Osteoblast (primary cell): Measurements from ENCODE around the gene CREB3. TPM values are rescaled to one million over a fixed set of nuclear protein-coding genes. Genes with fewer than 3 reads are reported as not detected.

Experiments
- DNase-seq: peaks from one replicate; pipeline ENCODE4 v3.0.0; 2011; ENCODE audit warnings: low spot score, mixed read lengths; ENCODE audit not compliant: insufficient read length; ENCODE audit errors: missing footprints
- H2AFZ ChIP-seq: 2 replicates; pipeline ENCODE4 v1.6.0; 2011; ENCODE audit warnings: mild to moderate bottlenecking, low read length
- H3K27ac ChIP-seq: 2 replicates; pipeline ENCODE4 v1.5.1; 2011; ENCODE audit warnings: mild to moderate bottlenecking, low read depth, low read length, moderate library complexity
- H3K27me3 ChIP-seq: 2 replicates; pipeline ENCODE4 v1.6.0; 2012; ENCODE audit warnings: mild to moderate bottlenecking, control low read depth, inconsistent platforms, low read length, moderate library complexity; ENCODE audit not compliant: insufficient read depth
- H3K36me3 ChIP-seq: 2 replicates; pipeline ENCODE4 v1.5.1; 2011; ENCODE audit warnings: mild to moderate bottlenecking, low read length, control low read depth, moderate library complexity; ENCODE audit not compliant: insufficient read depth
- H3K4me1 ChIP-seq: 2 replicates; pipeline ENCODE4 v1.5.1; 2011; ENCODE audit warnings: mild to moderate bottlenecking, low read length, control low read depth, moderate library complexity; ENCODE audit not compliant: insufficient read depth
- H3K4me2 ChIP-seq: 2 replicates; pipeline ENCODE4 v1.6.0; 2011; ENCODE audit warnings: mild to moderate bottlenecking, low read length; ENCODE audit not compliant: insufficient read depth
- H3K4me3 ChIP-seq: fragments of 200-600 bp; sonication (generic); 3 replicates; pipeline ENCODE4 v1.5.1; 2012; ENCODE audit warnings: mild to moderate bottlenecking, low read length, inconsistent platforms; ENCODE audit not compliant: insufficient read depth
- H3K79me2 ChIP-seq: 2 replicates; pipeline ENCODE4 v1.6.0; 2012; ENCODE audit warnings: mild to moderate bottlenecking, low read length, control low read depth, inconsistent platforms; ENCODE audit not compliant: insufficient read depth
- H3K9me3 ChIP-seq: 2 replicates; pipeline ENCODE4 v1.5.1; 2011; ENCODE audit warnings: low read depth, low read length, control low read depth
- H4K20me1 ChIP-seq: 2 replicates; pipeline ENCODE4 v1.6.0; 2012; ENCODE audit warnings: mild to moderate bottlenecking, low read length, control low read depth; ENCODE audit not compliant: insufficient read depth
- CTCF ChIP-seq: IDR thresholded peaks from 2 replicates; pipeline ENCODE4 v1.5.1; 2011; ENCODE audit warnings: mild to moderate bottlenecking, low read depth, low read length, moderate library complexity; ENCODE audit errors: extremely low read depth
- total RNA-seq: library from RNA; depleted of rRNA; stranded (reverse); fragments of >200 nt; gene quantifications from 2 replicates; pipeline ENCODE4 v1.2.3, GENCODE V29; 2012

CREB3 gene
- total RNA-seq, 1 donor: 64.8 TPM

GRCh38 chr9:35767458-35767857 lies 35.0 kb downstream of the CREB3 start:
- Histone ChIP-seq H4K20me1 (no peaks in the 10 kb centered on the region), H3K4me1 (peaks cover 13% of the 10 kb centered on the region), H3K36me3 (no peaks in the 10 kb centered on the region), H3K4me3 (no peak overlapping the region), H3K27ac (no peak overlapping the region), H3K9me3 (no peaks in the 10 kb centered on the region), H3K27me3 (peaks cover 5% of the 10 kb centered on the region), H3K79me2 (no peaks in the 10 kb centered on the region), H3K4me2 (no peak overlapping the region), H2AFZ (no peak overlapping the region)
- TF ChIP-seq CTCF: no peak
- no peak for DNase-seq

- peaks cover 5% of the 10 kb centered on the region for H3K27me3 ChIP-seq
- H3K4me2 ChIP-seq: no peak overlapping the region
- H2AFZ ChIP-seq: no peak overlapping the region
- no peak for TF ChIP-seq CTCF
- H3K4me3 ChIP-seq: no peak overlapping the region
- no peak overlapping the region for H3K27ac ChIP-seq
- H3K79me2 ChIP-seq: no peaks in the 10 kb centered on the region
- DNase-seq: no peak
- H3K9me3 ChIP-seq: no peaks in the 10 kb centered on the region
- H3K36me3 ChIP-seq: no peaks in the 10 kb centered on the region
- no peaks in the 10 kb centered on the region for H4K20me1 ChIP-seq
- peaks cover 13% of the 10 kb centered on the region for H3K4me1 ChIP-seq
These were observed 37.3 kb downstream of the CREB3 start for GRCh38 chr9:35769763-35770162.

GRCh38 chr9:35771075-35771433 lies 38.6 kb downstream of the CREB3 start:
- no peak overlapping the region for H3K27ac ChIP-seq
- H3K4me3 ChIP-seq: no peak overlapping the region
- peaks cover 5% of the 10 kb centered on the region for H3K27me3 ChIP-seq
- H2AFZ ChIP-seq: no peak overlapping the region
- no peak overlapping the region for H3K4me2 ChIP-seq
- no peak for TF ChIP-seq CTCF
- H3K36me3 ChIP-seq: no peaks in the 10 kb centered on the region
- no peaks in the 10 kb centered on the region for H4K20me1 ChIP-seq
- no peaks in the 10 kb centered on the region for H3K79me2 ChIP-seq
- DNase-seq: no peak
- H3K9me3 ChIP-seq: no peaks in the 10 kb centered on the region
- H3K4me1 ChIP-seq: peaks cover 13% of the 10 kb centered on the region

GRCh38 chr9:35771534-35771933 lies 39.1 kb downstream of the CREB3 start:
- DNase-seq: no peak
- H3K9me3 ChIP-seq: no peaks in the 10 kb centered on the region
- no peaks in the 10 kb centered on the region for H3K36me3 ChIP-seq
- H3K4me3 ChIP-seq: no peak overlapping the region
- no peaks in the 10 kb centered on the region for H4K20me1 ChIP-seq
- peaks cover 5% of the 10 kb centered on the region for H3K27me3 ChIP-seq
- no peak overlapping the region for H3K27ac ChIP-seq
- peaks cover 13% of the 10 kb centered on the region for H3K4me1 ChIP-seq
- H3K79me2 ChIP-seq: no peaks in the 10 kb centered on the region
- no peak overlapping the region for H3K4me2 ChIP-seq
- no peak overlapping the region for H2AFZ ChIP-seq
- TF ChIP-seq CTCF: no peak
